OCI-LY3 (cell line): Measurements from ENCODE around the gene STPG3.
A peak's percentile ranks its signal among the peaks of the same experiment; 100 is the strongest.

Source experiments
- H2AFZ ChIP-seq: fragments of 200-600, 300-600 bp; shearing (Covaris generic); 2 replicates; pipeline ENCODE4 v1.6.0; 2014; ENCODE audit warnings: antibody characterized with exemption, low read depth, low read length
- H3K27ac ChIP-seq: fragments of 200-600, 300-600 bp; sonication (generic); 2 replicates; pipeline ENCODE4 v1.5.1; 2014; ENCODE audit warnings: mild to moderate bottlenecking, low read length, moderate library complexity, mixed read lengths
- H3K27me3 ChIP-seq: fragments of 200-600, 300-600 bp; sonication (generic); 2 replicates; pipeline ENCODE4 v1.6.1; 2014; ENCODE audit warnings: low read depth, low read length, mixed read lengths
- H3K36me3 ChIP-seq: fragments of 200-600, 300-600 bp; sonication (generic); replicated peaks from 2 replicates; pipeline ENCODE3; 2014; ENCODE audit warnings: low read depth, low read length, mixed read lengths
- H3K4me1 ChIP-seq: fragments of 300-600, 200-600 bp; sonication (generic); 2 replicates; pipeline ENCODE4 v1.6.1; 2014; ENCODE audit warnings: low read length, mixed read lengths
- H3K4me2 ChIP-seq: fragments of 200-600, 300-600 bp; sonication (generic); 2 replicates; pipeline ENCODE4 v1.6.1; 2014; ENCODE audit warnings: low read length, mixed read lengths
- H3K4me3 ChIP-seq: fragments of 300-600, 200-600 bp; sonication (generic); 2 replicates; pipeline ENCODE4 v1.5.1; 2014; ENCODE audit warnings: antibody characterized with exemption, mild to moderate bottlenecking, low read length, moderate library complexity
- H3K79me2 ChIP-seq: fragments of 300-600, 200-600 bp; shearing (Covaris generic); 2 replicates; pipeline ENCODE4 v1.6.1; 2014; ENCODE audit warnings: mild to moderate bottlenecking, low read length, mixed read lengths
- H3K9ac ChIP-seq: fragments of 300-600, 200-600 bp; shearing (Covaris generic); 2 replicates; pipeline ENCODE4 v1.6.0; 2014; ENCODE audit warnings: mild to moderate bottlenecking, low read length, moderate library complexity
- H3K9me3 ChIP-seq: fragments of 200-600, 300-600 bp; shearing (Covaris generic); 2 replicates; pipeline ENCODE4 v1.6.1; 2014; ENCODE audit warnings: low read length, mixed read lengths; ENCODE audit not compliant: insufficient read depth
- H4K20me1 ChIP-seq: fragments of 200-600, 300-600 bp; sonication (generic); 2 replicates; pipeline ENCODE4 v1.6.1; 2016; ENCODE audit warnings: low read length, mixed read lengths; ENCODE audit not compliant: insufficient read depth
- EZH2phosphoT487 ChIP-seq: fragments of 200-600 bp; shearing (Covaris generic); IDR thresholded peaks from 2 replicates; pipeline ENCODE4 v1.6.1; 2018; ENCODE audit warnings: antibody characterized with exemption, mixed run types, low read depth
- TF ChIP-seq, protein P1 (sequence below): fragments of 200-600, 300-600 bp; sonication (generic); IDR thresholded peaks from 2 replicates; pipeline ENCODE4 v1.5.1; 2014; ENCODE audit warnings: antibody characterized with exemption, low read length, low read depth

The STPG3 gene

DNA sequence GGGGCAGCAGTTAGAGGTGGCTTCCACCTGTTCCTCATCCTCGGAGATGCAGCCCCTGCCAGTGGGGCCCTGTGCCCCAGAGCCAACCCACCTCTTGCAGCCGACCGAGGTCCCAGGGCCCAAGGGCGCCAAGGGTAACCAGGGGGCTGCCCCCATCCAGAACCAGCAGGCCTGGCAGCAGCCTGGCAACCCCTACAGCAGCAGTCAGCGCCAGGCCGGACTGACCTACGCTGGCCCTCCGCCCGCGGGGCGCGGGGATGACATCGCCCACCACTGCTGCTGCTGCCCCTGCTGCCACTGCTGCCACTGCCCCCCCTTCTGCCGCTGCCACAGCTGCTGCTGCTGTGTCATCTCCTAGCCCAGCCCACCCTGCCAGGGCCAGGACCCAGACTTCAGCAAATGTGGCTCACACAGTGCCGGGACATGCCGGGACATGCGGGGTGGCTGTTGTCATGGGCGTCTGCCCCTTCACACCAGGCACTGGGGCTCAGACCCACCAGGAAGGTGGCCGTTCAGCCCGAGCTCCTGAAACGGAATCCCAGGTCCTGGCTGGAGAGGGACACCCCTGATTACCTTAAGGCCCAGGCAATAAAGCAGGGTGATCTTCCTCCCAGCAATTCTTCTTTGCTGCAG lies 25.3 kb upstream of the STPG3 start:
- Histone ChIP-seq H3K27ac (no peak overlapping the region), H3K36me3 (no peaks in the 10 kb centered on the region), H3K79me2 (no peaks in the 10 kb centered on the region), H3K9ac (no peak overlapping the region), H3K4me3 (no peak overlapping the region), H3K4me1 (peaks cover 15% of the 10 kb centered on the region), H3K9me3 (no peaks in the 10 kb centered on the region), H3K27me3 (no peaks in the 10 kb centered on the region), H4K20me1 (no peaks in the 10 kb centered on the region), H2AFZ (no peak overlapping the region), H3K4me2 (no peak overlapping the region)
- TF ChIP-seq, protein P1, sequence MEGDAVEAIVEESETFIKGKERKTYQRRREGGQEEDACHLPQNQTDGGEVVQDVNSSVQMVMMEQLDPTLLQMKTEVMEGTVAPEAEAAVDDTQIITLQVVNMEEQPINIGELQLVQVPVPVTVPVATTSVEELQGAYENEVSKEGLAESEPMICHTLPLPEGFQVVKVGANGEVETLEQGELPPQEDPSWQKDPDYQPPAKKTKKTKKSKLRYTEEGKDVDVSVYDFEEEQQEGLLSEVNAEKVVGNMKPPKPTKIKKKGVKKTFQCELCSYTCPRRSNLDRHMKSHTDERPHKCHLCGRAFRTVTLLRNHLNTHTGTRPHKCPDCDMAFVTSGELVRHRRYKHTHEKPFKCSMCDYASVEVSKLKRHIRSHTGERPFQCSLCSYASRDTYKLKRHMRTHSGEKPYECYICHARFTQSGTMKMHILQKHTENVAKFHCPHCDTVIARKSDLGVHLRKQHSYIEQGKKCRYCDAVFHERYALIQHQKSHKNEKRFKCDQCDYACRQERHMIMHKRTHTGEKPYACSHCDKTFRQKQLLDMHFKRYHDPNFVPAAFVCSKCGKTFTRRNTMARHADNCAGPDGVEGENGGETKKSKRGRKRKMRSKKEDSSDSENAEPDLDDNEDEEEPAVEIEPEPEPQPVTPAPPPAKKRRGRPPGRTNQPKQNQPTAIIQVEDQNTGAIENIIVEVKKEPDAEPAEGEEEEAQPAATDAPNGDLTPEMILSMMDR: no peak
- no peak for TF ChIP-seq EZH2phosphoT487

DNA sequence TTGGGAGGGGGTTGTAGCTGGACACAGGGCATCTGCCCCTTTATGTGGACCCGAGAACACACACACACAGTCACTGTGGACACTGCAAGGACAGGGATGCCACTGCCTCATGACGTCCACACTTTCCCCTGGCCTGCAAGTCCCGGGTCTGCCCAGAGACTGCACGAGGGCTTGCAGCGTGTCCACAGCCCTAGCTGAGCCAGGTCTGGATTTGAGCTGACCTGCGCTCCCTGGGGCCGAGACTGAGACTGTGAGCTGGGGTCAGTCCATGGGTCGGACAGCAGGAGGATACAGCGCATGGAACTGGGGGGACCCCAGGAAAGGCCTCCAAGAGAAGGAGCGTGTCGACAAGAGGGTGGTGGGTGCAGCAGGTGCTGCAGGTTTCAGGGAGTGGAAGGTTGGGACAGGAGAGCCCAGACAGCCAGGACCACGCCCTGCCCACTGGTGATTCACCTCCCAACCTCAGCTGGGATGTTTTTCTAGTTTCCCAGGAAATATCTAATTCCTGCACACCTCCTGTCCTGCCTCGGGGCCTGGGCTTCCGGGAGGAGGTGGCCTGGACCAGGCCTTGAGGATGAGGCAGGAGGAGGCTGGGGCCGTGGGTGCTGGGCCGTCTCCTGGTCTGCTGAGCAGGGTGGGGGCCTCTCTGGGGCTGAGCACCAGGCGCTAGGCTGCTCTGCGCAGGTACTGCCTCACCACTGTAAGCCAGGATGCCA lies 24.6 kb upstream of the STPG3 start:
- H3K4me2 ChIP-seq: no peak overlapping the region
- no peaks in the 10 kb centered on the region for H3K27me3 ChIP-seq
- no peaks in the 10 kb centered on the region for H4K20me1 ChIP-seq
- H3K36me3 ChIP-seq: no peaks in the 10 kb centered on the region
- no peak overlapping the region for H2AFZ ChIP-seq
- TF ChIP-seq, protein P1: no peak
- no peak for TF ChIP-seq EZH2phosphoT487
- H3K27ac ChIP-seq: no peak overlapping the region
- peaks cover 15% of the 10 kb centered on the region for H3K4me1 ChIP-seq
- no peaks in the 10 kb centered on the region for H3K79me2 ChIP-seq
- no peak overlapping the region for H3K4me3 ChIP-seq
- no peak overlapping the region for H3K9ac ChIP-seq
- no peaks in the 10 kb centered on the region for H3K9me3 ChIP-seq

DNA sequence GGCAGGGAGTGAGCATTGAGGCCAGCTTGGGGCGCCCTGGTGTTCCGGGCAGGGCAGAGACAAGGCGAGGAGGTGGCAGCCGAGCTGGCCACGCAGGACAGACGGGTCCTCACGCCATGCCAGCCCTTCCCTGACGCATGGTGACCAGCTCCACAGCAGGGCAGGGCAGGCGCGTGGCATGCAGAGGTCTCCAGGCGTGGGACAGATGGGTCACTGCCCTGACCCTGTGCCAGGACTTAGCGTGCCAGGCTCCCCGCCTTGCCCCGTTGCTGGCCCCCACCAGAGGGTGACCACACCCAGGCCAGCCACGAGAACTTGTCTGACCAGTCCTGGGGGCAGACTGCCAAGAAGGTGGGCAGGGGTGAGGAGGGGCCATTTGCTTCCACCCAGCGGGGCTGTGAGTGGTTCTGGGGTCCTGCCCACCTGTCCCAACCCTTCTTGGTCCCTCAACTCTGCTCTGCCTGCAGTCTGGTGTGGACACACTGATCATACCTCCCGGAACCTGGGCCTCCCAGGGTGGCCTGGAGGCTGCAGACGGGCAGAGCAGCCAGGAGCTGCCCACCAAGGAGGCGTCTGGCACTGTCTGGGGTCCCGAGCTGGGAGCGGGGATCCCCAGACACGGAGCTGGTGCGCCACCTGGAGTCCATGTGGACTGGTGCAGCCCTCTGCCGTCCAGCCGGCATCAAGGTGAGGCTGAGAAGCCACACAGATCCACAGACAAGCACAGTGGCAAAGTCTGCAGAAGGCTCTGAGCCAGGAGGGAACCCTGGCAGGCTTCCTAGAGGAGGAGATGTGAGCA lies 23.8 kb upstream of the STPG3 start, which contains the start of gene RNF224:
Gene RNF224, plus strand, starts transcription at position 449 of the 799 bp plus-strand sequence. CDS start 834 bp downstream, outside the sequence.
- Histone ChIP-seq H3K27me3 (no peaks in the 10 kb centered on the region), H3K4me2 (peak within 1 kb of the TSS; percentile 37), H3K27ac (no peak within 1 kb of the TSS), H4K20me1 (no peaks in the 10 kb centered on the region), H2AFZ (no peak within 1 kb of the TSS), H3K4me1 (peaks cover 15% of the 10 kb centered on the region), H3K9me3 (no peaks in the 10 kb centered on the region), H3K79me2 (no peaks in the 10 kb centered on the region), H3K4me3 (no peak within 1 kb of the TSS), H3K9ac (no peak within 1 kb of the TSS; the same call in 1 of the 2 replicates), H3K36me3 (no peaks in the 10 kb centered on the region)
- TF ChIP-seq, protein P1: peak; percentile 91
- TF ChIP-seq EZH2phosphoT487: no peak
